ENCODE results near the gene KCNS1. TPM values are rescaled to one million over a fixed set of nuclear protein-coding genes. Genes with fewer than 3 reads are reported as not detected.

The KCNS1 gene
- polyA plus RNA-seq (1.1 to 2.5 TPM (median 1.5 TPM) in 3 replicates), polyA minus RNA-seq (1.9 to 2.8 TPM (median 2.2 TPM) in 3 replicates)
- polyA plus RNA-seq (2011; ENCODE audit: low read depth) = 0.05 TPM
- polyA plus RNA-seq (2011; cell fraction: cytosol; rRNA removed) = 0.64 and 0.68 TPM in 2 replicates
- 1.5 and 1.7 TPM in 2 replicates for polyA plus RNA-seq (2011; cell fraction: nucleus; rRNA removed)
- 0.18 and 2.2 TPM in 2 replicates for polyA plus RNA-seq (2012; ENCODE audit: low replicate concordance)
- polyA minus RNA-seq (2011; cell fraction: cytosol; rRNA and poly(A)+ RNA removed) = 1.3 TPM
- 1.6 and 2.4 TPM in 2 replicates for polyA minus RNA-seq (2011; cell fraction: nucleus; rRNA and poly(A)+ RNA removed)

- peak within 1 kb of the TSS; percentile 92 for H2AFZ ChIP-seq (ENCODE audit: control insufficient read depth, low read length)
- no peaks in the 10 kb centered on the region for H3K36me3 ChIP-seq (ENCODE audit: control insufficient read depth in 2 of 2, extremely low read depth in 1 of 2, insufficient read depth in 2 of 2, low read length in 2 of 2)
- peak within 1 kb of the TSS; percentile 64 for H3K9ac ChIP-seq (ENCODE audit: control insufficient read depth, extremely low read depth, insufficient read depth, low read length)
- no peak within 1 kb of the TSS for H3K27ac ChIP-seq (ENCODE audit: control insufficient read depth, insufficient read depth, low read length)
- H3K9me1 ChIP-seq (ENCODE audit: control insufficient read depth, extremely low read depth, insufficient read depth, low read length) = no peaks in the 10 kb centered on the region
- H3K27me3 ChIP-seq (ENCODE audit: control insufficient read depth, extremely low read depth, insufficient read depth, low read length) = no peaks in the 10 kb centered on the region
- peak in 1 of 3 experiments; percentile 13 for TF ChIP-seq CTCF (optimal IDR thresholded peaks at IDR 0.05 in 1 of 3, IDR thresholded peaks at IDR 0.05 in 1 of 3, conservative IDR thresholded peaks at IDR 0.05 in 1 of 3; ENCODE audit: extremely low read depth in 1 of 3, insufficient read depth in 2 of 3, low read length in 3 of 3)
- no peak for TF ChIP-seq EZH2 (IDR thresholded peaks at IDR 0.05; ENCODE audit: low read length)
- no peaks in the 10 kb centered on the region for H4K20me1 ChIP-seq (ENCODE audit: control insufficient read depth, extremely low read depth, insufficient read depth, low read length)
- no peak for DNase-seq (ENCODE audit: low read depth, low spot score)
- peak within 1 kb of the TSS; percentile 76 for H3K4me2 ChIP-seq (ENCODE audit: control insufficient read depth, extremely low read depth, insufficient read depth, low read depth, low read length)
- no peak for FAIRE-seq
- dilution Hi-C loops (cut with MboI; ENCODE audit: extremely low pct_ligation_motif_present, low sequenced_read_pairs) = no loop called here
- H3K4me3 ChIP-seq (ENCODE audit: control insufficient read depth in 2 of 3, extremely low read depth in 1 of 3, insufficient read depth in 2 of 3, low read depth in 1 of 3, low read length in 3 of 3) = peak within 1 kb of the TSS; percentile 12 to 43 (median 30)
- peaks cover 25% of the 10 kb centered on the region for H3K4me1 ChIP-seq (ENCODE audit: control insufficient read depth, extremely low read depth, insufficient read depth, low read length)
- no peaks in the 10 kb centered on the region for H3K79me2 ChIP-seq (ENCODE audit: control insufficient read depth, insufficient read depth, low read length)
- H3K9me3 ChIP-seq (ENCODE audit: control insufficient read depth, low read depth, low read length) = no peaks in the 10 kb centered on the region
These were observed at the start of gene KCNS1 for GRCh38 chr20:45100563-45101245. KCNS1 (minus strand) TSS chr20:45101127; CDS start chr20:45099236, 1,891 bp downstream.

- Histone ChIP-seq H3K9me1 (ENCODE audit: control insufficient read depth, extremely low read depth, insufficient read depth, low read length) (no peaks in the 10 kb centered on the region), H3K4me2 (ENCODE audit: control insufficient read depth, extremely low read depth, insufficient read depth, low read depth, low read length) (no peak overlapping the region), H3K4me3 (ENCODE audit: control insufficient read depth in 2 of 3, extremely low read depth in 1 of 3, insufficient read depth in 2 of 3, low read depth in 1 of 3, low read length in 3 of 3) (no peak overlapping the region), H3K36me3 (ENCODE audit: control insufficient read depth in 2 of 2, extremely low read depth in 1 of 2, insufficient read depth in 2 of 2, low read length in 2 of 2) (no peaks in the 10 kb centered on the region), H3K27me3 (ENCODE audit: control insufficient read depth, extremely low read depth, insufficient read depth, low read length) (peaks cover 10% of the 10 kb centered on the region), H3K9me3 (ENCODE audit: control insufficient read depth, low read depth, low read length) (no peaks in the 10 kb centered on the region), H2AFZ (ENCODE audit: control insufficient read depth, low read length) (no peak overlapping the region), H3K79me2 (ENCODE audit: control insufficient read depth, insufficient read depth, low read length) (no peaks in the 10 kb centered on the region), H3K9ac (ENCODE audit: control insufficient read depth, extremely low read depth, insufficient read depth, low read length) (no peak overlapping the region), H4K20me1 (ENCODE audit: control insufficient read depth, extremely low read depth, insufficient read depth, low read length) (no peaks in the 10 kb centered on the region), H3K27ac (ENCODE audit: control insufficient read depth, insufficient read depth, low read length) (no peak overlapping the region), H3K4me1 (ENCODE audit: control insufficient read depth, extremely low read depth, insufficient read depth, low read length) (no peaks in the 10 kb centered on the region)
- no peak for TF ChIP-seq EZH2 (IDR thresholded peaks at IDR 0.05; ENCODE audit: low read length)
- DNase-seq (ENCODE audit: low read depth, low spot score) = no peak
- FAIRE-seq = no peak
- dilution Hi-C loops (cut with MboI; ENCODE audit: extremely low pct_ligation_motif_present, low sequenced_read_pairs) = no loop called here
These were observed 48.1 kb upstream of the KCNS1 start for GRCh38 chr20:45149062-45149461.
